Activated CD4-positive, alpha-beta T cell treated with anti-CD3 and anti-CD28 coated beads, Interleukin-2, amount 50 U/mL, for 4 hours (primary cell): ENCODE measurements around the gene TP53BP1.

Experiments
- DNase-seq, 2 experiments: peaks; one replicate each; pipeline ENCODE4 v3.0.0-alpha.2; 2020

Gene TP53BP1

DNA sequence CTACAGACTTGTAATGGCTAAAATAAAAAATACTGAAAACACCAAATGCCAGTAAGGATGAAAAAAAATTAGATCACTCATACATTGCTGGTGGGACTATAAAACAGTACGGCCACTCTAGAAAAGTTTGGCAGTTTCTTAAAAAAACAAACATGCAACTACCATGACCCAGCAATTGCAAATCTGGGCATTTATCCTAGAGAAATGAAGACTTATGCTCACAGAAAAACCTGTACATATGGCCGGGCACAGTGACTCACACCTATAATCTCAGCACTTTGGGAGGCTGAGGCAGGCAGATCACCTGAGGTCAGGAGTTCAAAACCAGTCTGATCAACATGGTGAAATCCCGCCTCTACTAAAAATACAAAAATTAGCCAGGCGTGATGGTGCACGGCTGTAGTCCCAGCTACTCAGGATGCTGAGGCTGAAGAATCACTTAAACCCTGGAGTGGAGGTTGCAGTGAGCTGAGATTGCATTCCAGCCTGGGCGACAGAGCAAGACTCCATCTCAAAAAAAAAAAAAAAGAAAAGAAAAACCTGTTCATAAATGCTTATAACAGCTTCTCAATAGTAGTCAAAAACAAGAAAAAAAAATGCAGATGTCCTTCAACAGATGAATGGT lies 5.6 kb downstream of the TP53BP1 start:
- DNase-seq, result no peak

- no peak for DNase-seq
Measured at GRCh38 chr15:43484455-43484854, 8.5 kb downstream of the TP53BP1 start.

DNA sequence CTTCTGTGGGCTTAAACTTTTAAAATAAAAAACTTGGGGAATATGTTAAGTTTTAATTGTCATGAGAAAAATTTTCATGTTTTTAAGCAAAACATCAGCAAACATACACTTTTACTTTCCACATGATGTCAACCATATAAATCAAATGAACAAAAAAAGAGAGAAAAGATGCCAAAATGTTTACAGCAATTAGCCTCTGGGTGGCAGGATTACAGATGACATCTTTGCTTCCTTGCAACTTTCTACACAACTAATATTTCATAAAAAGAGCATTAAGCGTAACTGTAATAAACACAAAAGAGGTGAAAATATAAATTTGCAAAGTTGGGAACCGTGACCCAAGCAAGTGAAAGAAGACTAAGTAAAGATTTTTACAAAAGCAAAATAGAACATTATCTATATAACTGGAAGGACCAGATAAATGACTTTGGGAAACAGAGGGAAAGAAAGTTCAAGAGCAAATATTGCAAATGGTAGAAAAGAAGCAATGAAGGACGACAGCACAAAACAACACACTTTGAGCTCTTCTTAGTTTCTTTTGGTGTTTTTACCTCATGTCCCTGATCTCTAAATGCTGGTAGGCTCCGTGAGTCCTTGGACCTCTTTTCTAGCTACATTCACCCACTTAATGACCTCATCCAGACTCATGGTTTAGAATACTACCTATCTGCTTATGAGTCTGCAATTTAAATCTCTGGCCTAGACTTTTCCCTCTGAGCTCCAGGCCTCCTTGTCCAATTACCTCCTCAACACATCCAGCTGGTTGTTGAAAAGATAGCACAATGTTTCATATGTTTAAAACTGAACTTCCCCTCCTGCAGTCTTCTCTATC lies 9.4 kb downstream of the TP53BP1 start:
- no peak for DNase-seq

DNA sequence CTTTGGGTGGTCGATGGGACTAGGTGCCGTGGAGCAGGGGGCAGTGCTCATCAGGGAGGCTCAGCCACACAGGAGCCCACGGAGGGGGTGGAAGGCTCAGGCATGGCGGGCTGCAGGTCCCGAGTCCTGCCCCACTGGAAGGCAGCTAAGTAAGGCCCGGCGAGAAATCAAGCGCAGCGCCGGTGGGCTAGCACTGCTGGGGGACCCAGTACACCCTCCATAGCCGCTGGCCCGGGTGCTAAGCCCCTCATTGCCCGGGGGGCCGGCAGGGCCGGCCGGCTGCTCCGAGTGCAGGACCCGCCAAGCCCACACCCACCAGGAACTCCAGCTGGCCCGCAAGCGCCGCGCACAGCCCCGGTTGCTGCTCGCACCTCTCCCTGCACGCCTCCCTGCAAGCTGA lies 19.1 kb downstream of the TP53BP1 start:
- DNase-seq, result no peak

DNA sequence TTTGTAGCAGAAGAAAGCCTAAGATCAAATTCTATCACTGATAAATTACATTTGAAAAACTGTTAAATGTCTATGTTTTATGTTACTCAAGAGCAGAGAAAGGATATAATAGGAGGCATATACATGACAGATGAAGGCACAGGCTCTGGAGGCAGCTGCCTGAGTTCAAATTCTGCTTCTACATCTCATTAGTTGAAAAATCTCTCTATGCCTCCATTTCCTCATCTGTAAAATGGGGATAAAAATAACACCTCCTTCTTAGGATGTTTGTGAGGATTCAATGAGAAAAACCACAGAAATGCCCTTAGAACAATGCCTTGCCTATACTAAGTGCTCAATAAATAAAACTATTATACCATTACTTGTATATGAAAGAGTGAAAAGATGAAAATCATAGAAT lies 21.0 kb downstream of the TP53BP1 start:
- no peak for DNase-seq

GRCh38 chr15:43469867-43470266 lies 23.1 kb downstream of the TP53BP1 start:
- DNase-seq, result no peak

- no peak for DNase-seq
Measured at GRCh38 chr15:43465100-43465499, 27.9 kb downstream of the TP53BP1 start.

DNA sequence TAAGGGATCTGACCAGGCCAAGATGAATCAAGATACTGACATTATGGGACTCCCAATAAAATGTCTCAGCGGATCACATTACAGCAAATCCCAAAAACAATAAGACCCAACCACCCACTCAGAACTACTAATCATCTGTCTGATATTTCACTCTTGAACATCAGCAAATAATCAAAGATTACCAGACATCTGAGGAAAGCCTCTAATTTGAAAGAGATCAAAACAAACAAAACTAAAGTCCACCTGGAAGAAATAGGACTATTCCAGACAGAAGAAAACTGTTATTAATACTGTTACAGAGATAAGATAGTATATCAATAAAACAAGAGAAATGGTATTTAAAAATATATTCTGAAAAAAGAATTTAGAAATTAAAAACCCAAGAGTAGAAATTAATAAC lies 29.0 kb downstream of the TP53BP1 start:
- no peak for DNase-seq

GRCh38 chr15:43463507-43463906 lies 29.4 kb downstream of the TP53BP1 start:
- DNase-seq, result no peak

- no peak for DNase-seq
Measured at GRCh38 chr15:43449981-43450380, 43.0 kb downstream of the TP53BP1 start.

DNA sequence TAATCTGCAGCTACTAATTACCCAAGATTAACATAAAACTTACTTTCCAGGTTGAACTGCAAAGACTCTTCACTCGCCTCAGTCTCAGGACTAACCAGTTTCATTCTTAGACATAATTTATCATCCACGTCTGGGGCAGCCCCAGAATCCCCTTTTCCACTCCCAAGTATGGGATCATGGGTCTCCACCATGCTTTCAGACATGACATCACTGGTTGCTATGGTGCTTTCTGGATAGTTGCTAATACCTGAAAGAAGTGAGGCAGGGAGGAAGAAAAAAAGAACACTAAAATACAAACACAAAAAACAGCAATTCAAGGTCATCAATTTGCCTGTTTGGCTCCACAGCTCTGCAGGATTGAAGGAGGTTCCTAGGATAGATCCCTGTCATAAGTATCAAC lies 46.6 kb downstream of the TP53BP1 start:
- no peak for DNase-seq

DNA sequence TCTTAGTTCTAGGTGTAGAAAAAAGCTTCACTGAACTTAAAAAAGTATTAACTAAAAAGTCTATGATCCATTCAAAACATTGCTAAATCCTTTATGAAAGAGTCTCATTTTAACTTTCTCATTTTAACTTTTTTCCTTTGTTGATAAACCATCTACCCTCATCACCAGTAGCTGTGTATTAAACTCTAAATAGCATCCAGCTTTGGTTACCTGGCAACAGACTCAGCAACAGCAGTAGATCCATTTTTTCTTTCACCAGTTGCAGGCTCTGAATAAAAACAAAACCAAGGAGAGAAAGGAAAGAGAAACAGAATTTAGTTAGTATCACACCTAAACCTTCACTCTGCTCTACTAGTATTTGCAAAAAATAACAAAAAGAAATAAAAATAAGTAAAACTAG lies 51.6 kb downstream of the TP53BP1 start:
- no peak for DNase-seq

- DNase-seq, result no peak
Measured at GRCh38 chr15:43440721-43441281, 52.2 kb downstream of the TP53BP1 start.

- DNase-seq, result no peak
Measured at GRCh38 chr15:43439268-43439667, 53.7 kb downstream of the TP53BP1 start.

GRCh38 chr15:43436395-43436794 lies 56.6 kb downstream of the TP53BP1 start:
- no peak for DNase-seq

DNA sequence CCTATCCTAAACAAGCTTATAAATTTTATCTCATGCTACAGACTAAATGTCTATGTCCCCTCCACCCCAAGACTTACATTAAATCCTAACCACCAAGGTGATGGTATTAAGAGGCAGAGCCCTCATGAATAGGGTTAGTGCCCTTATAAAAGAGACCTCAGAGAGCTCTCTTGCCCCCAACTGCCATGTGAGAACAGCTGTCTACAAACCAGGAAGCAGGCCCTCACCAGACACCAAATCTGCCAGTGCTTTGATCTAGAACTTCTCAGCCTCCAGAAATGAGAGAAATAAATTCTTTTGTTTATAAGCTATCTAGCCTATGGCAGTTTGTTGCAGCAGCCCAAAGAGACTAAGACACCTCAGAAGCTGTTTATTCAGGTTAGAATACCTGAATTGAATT lies 58.5 kb downstream of the TP53BP1 start:
- no peak for DNase-seq

DNA sequence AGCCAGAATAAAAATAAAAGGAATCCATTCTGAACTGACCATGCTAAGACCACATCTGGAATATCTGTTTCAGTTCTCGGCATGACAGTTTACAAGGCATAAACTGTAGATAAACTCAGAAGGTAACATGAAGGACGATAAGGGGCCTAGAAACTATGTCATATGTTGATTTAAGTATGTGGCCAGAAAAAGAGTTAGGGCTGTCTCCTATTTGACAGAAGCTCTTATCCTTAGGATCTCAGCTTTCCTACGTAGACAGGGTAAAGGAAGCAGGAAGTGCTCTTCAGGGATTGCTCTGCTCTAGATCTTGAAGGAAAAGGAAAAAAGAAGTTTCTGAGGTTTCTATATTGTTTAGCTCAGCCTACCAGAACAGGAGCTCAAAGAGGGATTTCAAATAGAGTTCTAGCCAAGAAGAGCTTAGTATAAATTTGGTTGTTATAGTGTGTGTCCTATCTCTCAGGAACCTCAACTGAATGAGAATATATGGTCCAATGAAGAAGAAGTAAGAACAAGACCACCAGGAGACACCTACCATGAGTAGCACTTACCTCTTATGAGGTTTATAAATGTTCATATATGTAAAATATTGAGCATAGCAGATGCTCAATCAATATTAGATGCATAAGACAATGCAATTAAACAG lies 59.2 kb downstream of the TP53BP1 start:
- no peak for DNase-seq

- no peak for DNase-seq
Measured at GRCh38 chr15:43433165-43433564, 59.8 kb downstream of the TP53BP1 start.

- no peak for DNase-seq
Measured at GRCh38 chr15:43429687-43430086, 63.3 kb downstream of the TP53BP1 start.

- DNase-seq, result no peak
Measured at GRCh38 chr15:43423793-43424192, 69.2 kb downstream of the TP53BP1 start.

DNA sequence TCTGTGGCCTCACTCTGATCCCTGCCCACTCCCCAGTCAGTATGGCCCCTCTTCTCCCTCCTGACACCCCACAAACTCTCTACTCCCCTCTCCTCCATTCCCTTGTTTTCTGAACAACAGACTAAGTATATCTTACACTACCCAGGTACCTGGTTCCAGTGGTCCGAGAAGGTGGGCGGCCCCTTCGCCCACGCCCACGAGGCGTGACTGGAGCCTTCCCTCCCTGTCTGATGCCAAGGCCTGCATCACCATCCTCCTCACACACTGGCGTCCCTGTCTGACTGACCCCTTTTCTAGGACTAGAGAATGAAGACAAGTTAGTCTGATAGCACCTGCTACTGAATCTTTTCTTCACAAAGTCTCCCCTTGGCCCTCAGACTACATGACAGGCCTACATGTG lies 72.1 kb downstream of the TP53BP1 start:
- no peak for DNase-seq

- DNase-seq, result no peak
Measured at GRCh38 chr15:43420435-43420834, 72.5 kb downstream of the TP53BP1 start.

- no peak for DNase-seq
Measured at GRCh38 chr15:43414196-43414595, 78.8 kb downstream of the TP53BP1 start.

DNA sequence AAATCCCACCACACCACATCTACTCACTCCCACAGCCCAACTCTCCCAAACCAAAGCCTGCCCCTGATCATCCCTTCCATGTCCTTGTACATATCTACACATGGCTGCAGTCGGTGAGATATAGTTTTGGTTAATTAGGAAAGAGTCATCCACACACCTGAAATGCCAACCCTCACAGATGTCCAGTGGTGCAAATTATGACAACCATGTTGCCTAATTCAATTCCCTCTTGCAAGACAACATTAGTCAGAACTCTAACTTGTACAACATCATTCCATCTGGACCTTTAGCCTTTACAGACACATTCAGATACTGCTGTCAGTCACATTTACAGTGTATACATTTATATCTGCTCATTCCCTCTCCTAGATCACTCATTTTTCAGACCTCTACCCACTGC lies 80.9 kb downstream of the TP53BP1 start:
- no peak for DNase-seq
